A549 treated with CORT108297 at 1 μM for 4 hours (cell line): ENCODE results near the gene MELTF. TPM values are rescaled to one million over a fixed set of nuclear protein-coding genes. Genes with fewer than 3 reads are reported as not detected.

ENCODE experiments used
- total RNA-seq: library from RNA; stranded (reverse); fragments of 200-300 nt; extraction: Qiagen RNA extraction; gene quantifications from 5 replicates; pipeline ENCODE4 v1.2.3, GENCODE V29; 2022

The MELTF gene
- 43.3 to 71.8 TPM (median 62.8 TPM) in 5 replicates for total RNA-seq

GRCh38 chr3:197029511-197030167 is at the start of gene MELTF:
TSS of gene MELTF (minus strand) at chr3:197029817. CDS start at chr3:197029702, 115 bp downstream.

GRCh38 chr3:196968233-196969133 is 61.1 kb downstream of the MELTF start, which contains the start of gene PIGZ:
TSS of gene PIGZ (minus strand) at chr3:196968833. CDS start at chr3:196952031, 16,802 bp downstream.

Other genes with a start within 250 kb of the MELTF start
- gene SENP5, start 161.9 kb downstream of the MELTF start, total RNA-seq, result 5.4 to 7.5 TPM (median 6.8 TPM) in 5 replicates
- 44.5 to 53.4 TPM (median 45.6 TPM) in 5 replicates for gene NCBP2, start 87.3 kb downstream of the MELTF start, total RNA-seq
- 1.1 to 1.8 TPM (median 1.6 TPM) in 5 replicates for gene PIGZ, start 61.0 kb downstream of the MELTF start, total RNA-seq